HepG2 (cell line): ENCODE data around the gene SAPCD1. TPM values are rescaled to one million over a fixed set of nuclear protein-coding genes. Genes with fewer than 3 reads are reported as not detected.

Source experiments
- ATAC-seq: fragments of 200-7000 bp; cut with Tn5 transposase; 3 replicates; pipeline ENCODE4 v1.9.1; 2020; ENCODE audit warnings: mild to moderate bottlenecking, moderate library complexity
- BruUV-seq: library from RNA; stranded (reverse); fragments of 400-500 nt; replicated peaks from 2 replicates; lab custom pipeline; 2021; lab: Mats Ljungman, UMichigan
- CTCF ChIA-PET: fragments of 300-600 bp; formaldehyde crosslinking; extraction: SDS; loops from one replicate; lab custom pipeline; 2021; ENCODE audit warnings: low total read pairs, inconsistent platforms, low intra/inter-chr PET ratio; lab: Yijun Ruan, JAX
- POLR2A ChIA-PET: fragments of 350-600 bp; sonication (Branson Sonifier 250); formaldehyde crosslinking; loops from one replicate; lab custom pipeline; 2020; ENCODE audit warnings: antibody characterized with exemption, inconsistent platforms; lab: Yijun Ruan, JAX
- DNase-seq: peaks from one replicate; pipeline ENCODE4 v3.0.0-alpha.2; 2015; ENCODE audit warnings: low spot score
- FAIRE-seq: peaks from 3 replicates; lab custom pipeline; 2011; peaks lifted over from hg19 to GRCh38; lab: Jason Lieb, UNC
- H2AFZ ChIP-seq: one replicate; pipeline ENCODE4 v1.6.1; 2011; ENCODE audit warnings: low read length, inconsistent platforms
- H3K27ac ChIP-seq: fragments of 300-600 bp; 3 replicates; pipeline ENCODE4 v1.8.0; 2011; ENCODE audit warnings: mixed run types, mild to moderate bottlenecking, mixed read lengths, low read length, inconsistent platforms; ENCODE audit not compliant: insufficient read depth; ENCODE audit errors: extremely low read length
- H3K27me3 ChIP-seq, 2 experiments: fragments of 200-600 bp in 1 of 2; 2 replicates in 1 of 2; 3 replicates in 1 of 2; pipeline versions ENCODE4 v1.6.0 to v1.8.0; 2011; ENCODE audit warnings: low read length in 2 of 2, mild to moderate bottlenecking in 2 of 2, moderate library complexity in 2 of 2, inconsistent platforms in 1 of 2; ENCODE audit not compliant: insufficient read depth in 2 of 2, control insufficient read depth in 1 of 2
- H3K36me3 ChIP-seq, 2 experiments: fragments of 200-600 bp in 1 of 2; replicated peaks in 1 of 2; 2 replicates in 1 of 2; 3 replicates in 1 of 2; pipeline versions ENCODE4 v1.5.1 to v1.8.0; 2011; ENCODE audit warnings: low read length in 2 of 2, inconsistent platforms in 1 of 2; ENCODE audit not compliant: insufficient read depth in 2 of 2, control insufficient read depth in 1 of 2
- H3K4me1 ChIP-seq: 2 replicates; pipeline ENCODE4 v1.5.1; 2012; ENCODE audit warnings: low read length, inconsistent platforms; ENCODE audit not compliant: insufficient read depth
- H3K4me2 ChIP-seq: 2 replicates; pipeline ENCODE4 v1.6.0; 2011; ENCODE audit warnings: low read depth, low read length, inconsistent platforms
- H3K4me3 ChIP-seq, 3 experiments: fragments of 200-600 bp in 1 of 3; sonication (generic), shearing (Covaris generic) in 1 of 3; replicated peaks in 1 of 3; 2 replicates each; pipeline ENCODE4 v1.5.1; 2011 to 2016; ENCODE audit warnings: low read length in 3 of 3, inconsistent platforms in 2 of 3, low read depth in 2 of 3, mild to moderate bottlenecking in 2 of 3, control low read depth in 1 of 3, mixed read lengths in 1 of 3; ENCODE audit not compliant: insufficient read depth in 1 of 3
- H3K79me2 ChIP-seq: one replicate; pipeline ENCODE4 v1.6.1; 2011; ENCODE audit warnings: low read length, inconsistent platforms; ENCODE audit not compliant: insufficient read depth
- H3K9ac ChIP-seq: 2 replicates; pipeline ENCODE4 v1.6.0; 2011; ENCODE audit warnings: mild to moderate bottlenecking, low read depth, low read length, inconsistent platforms; ENCODE audit not compliant: insufficient read depth
- H3K9me3 ChIP-seq: 2 replicates; pipeline ENCODE4 v1.5.1; 2012; ENCODE audit warnings: mild to moderate bottlenecking, low read length
- H4K20me1 ChIP-seq: 2 replicates; pipeline ENCODE4 v1.6.0; 2011; ENCODE audit warnings: inconsistent platforms, mild to moderate bottlenecking, low read length, moderate library complexity; ENCODE audit not compliant: insufficient read depth
- GATAD2A ChIP-seq: IDR thresholded peaks from 2 replicates; pipeline ENCODE4 v1.6.1; 2016
- MXD4 ChIP-seq: IDR thresholded peaks from 2 replicates; pipeline ENCODE4 v1.6.1; 2016; ENCODE audit warnings: mild to moderate bottlenecking, missing biosample characterization, missing genetic modification reagents
- MZF1 ChIP-seq: sonication (generic); formaldehyde crosslinking; IDR thresholded peaks from 2 replicates; pipeline ENCODE4 v1.8.1; 2023; ENCODE audit warnings: mild to moderate bottlenecking, missing genetic modification reagents, borderline replicate concordance
- ZFP36L1 ChIP-seq: sonication (generic); formaldehyde crosslinking; IDR thresholded peaks from 2 replicates; pipeline ENCODE4 v1.8.0; 2022; ENCODE audit warnings: mild to moderate bottlenecking, missing genetic modification reagents, moderate library complexity
- ZNF260 ChIP-seq: sonication (generic); formaldehyde crosslinking; IDR thresholded peaks from 2 replicates; pipeline ENCODE4 v1.4.0; 2020; ENCODE audit warnings: missing genetic modification reagents, low read depth, mild to moderate bottlenecking, borderline replicate concordance
- ZNF292 ChIP-seq: sonication (generic); formaldehyde crosslinking; IDR thresholded peaks from 2 replicates; pipeline ENCODE4 v1.8.1; 2022; ENCODE audit warnings: mild to moderate bottlenecking, low read depth, missing genetic modification reagents, borderline replicate concordance
- ZNF878 ChIP-seq: sonication (generic); formaldehyde crosslinking; IDR thresholded peaks from 2 replicates; pipeline ENCODE4 v1.8.1; 2023; ENCODE audit warnings: mild to moderate bottlenecking, missing genetic modification reagents, moderate library complexity
- ZSCAN31 ChIP-seq: sonication (generic); formaldehyde crosslinking; IDR thresholded peaks from 2 replicates; pipeline ENCODE4 v1.5.0; 2020; ENCODE audit warnings: low read depth, mild to moderate bottlenecking, missing genetic modification reagents
- WGBS: methylation state at CpG from one replicate; pipeline ENCODE4 v1.1.6; 2017; ENCODE audit warnings: low lambda C conversion rate; 5-methylcytosine and 5-hydroxymethylcytosine counted together
- in situ Hi-C: cut with HindIII; loops from 2 replicates; pipeline ENCODE4 v1.10.0; 2017; ENCODE audit warnings: low pct_unique_long_range_greater_than_20kb; ENCODE audit not compliant: extremely low pct_ligation_motif_present
- intact Hi-C: fragments of 100-400 bp; cut with micrococcal nuclease; formaldehyde crosslinking; loops from one replicate; pipeline ENCODE4 v1.10.0; 2022; ENCODE audit not compliant: unreplicated experiment
- polyA plus RNA-seq, 8 experiments: library from polyadenylated mRNA; depleted of rRNA in 3 of 8; stranded (reverse) in 7 of 8; unstranded in 1 of 8; fragments of >200 nt; fragmentation: Illumina TruSeq in 4 of 8; extraction: Trizol in 4 of 8; gene quantifications; 2 replicates each; pipeline versions ENCODE4 v1.2.1 to v1.2.3, GENCODE V29; 2011 to 2016; ENCODE audit warnings: low read depth in 4 of 8, missing spikeins in 1 of 8, mixed read lengths in 1 of 8; ENCODE audit not compliant: insufficient read depth in 1 of 8
- total RNA-seq, 5 experiments: library from RNA; depleted of rRNA; stranded (reverse); fragments of >200 nt; fragmentation: Illumina TruSeq; extraction: Trizol; gene quantifications; 2 replicates each; pipeline ENCODE4 v1.2.3, GENCODE V29; 2016; ENCODE audit warnings: low read depth in 1 of 5
- TF ChIP-seq, protein P1 (sequence below): sonication (generic); formaldehyde crosslinking; IDR thresholded peaks from 2 replicates; pipeline ENCODE4 v1.9.0; 2022; ENCODE audit warnings: missing genetic modification reagents, mild to moderate bottlenecking, borderline replicate concordance
- TF ChIP-seq, protein P2 (sequence below): sonication (generic); formaldehyde crosslinking; IDR thresholded peaks from 2 replicates; pipeline ENCODE4 v1.5.1; 2020; ENCODE audit warnings: mild to moderate bottlenecking, missing genetic modification reagents, moderate library complexity
- TF ChIP-seq, protein P3 (sequence below): sonication (generic); formaldehyde crosslinking; IDR thresholded peaks from 2 replicates; pipeline ENCODE4 v1.4.0; 2020; ENCODE audit warnings: missing genetic modification reagents

Gene SAPCD1
- total and polyA plus RNA-seq, 2 of the 13 experiments (the other 11 are each of a cell fraction or from before 2014, with no cell fraction given), result 2.5 to 3.9 TPM

DNA sequence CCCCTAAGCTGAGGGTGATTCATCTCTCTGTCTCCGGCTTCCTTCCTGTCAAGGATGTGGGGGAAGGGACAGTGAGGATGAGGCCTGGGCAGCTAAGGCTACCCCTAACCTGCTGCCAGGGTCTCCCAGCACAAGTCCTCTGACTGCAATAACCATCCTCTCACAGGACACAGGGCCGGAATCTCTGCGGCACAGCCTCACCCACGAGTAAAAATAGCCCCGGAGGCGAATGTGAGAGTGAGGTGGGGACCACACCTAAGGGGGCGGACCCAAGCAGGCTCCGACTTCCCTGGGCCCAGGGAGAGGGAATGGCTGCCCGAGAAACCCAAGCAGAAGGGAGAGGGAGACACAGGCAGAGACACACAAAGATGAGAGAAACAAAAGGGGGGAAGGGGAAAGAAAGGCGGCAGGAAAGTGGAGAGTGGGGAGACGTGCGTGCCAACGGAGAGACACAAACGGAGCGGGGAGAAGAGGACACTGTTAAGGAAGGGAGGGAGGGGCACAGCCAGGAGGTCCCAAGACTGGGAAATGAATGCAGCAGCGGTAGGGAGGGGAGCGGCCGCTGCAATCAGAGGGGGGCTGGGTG is 27.5 kb upstream of the SAPCD1 start:
- Histone ChIP-seq H3K9ac (peak overlapping the region; percentile 98), H3K27ac (peak overlapping the region; percentile 99), H2AFZ (no peak overlapping the region), H3K79me2 (peaks cover 41% of the 10 kb centered on the region), H3K36me3 (peaks cover 18 to 42% of the 10 kb centered on the region in 2 experiments), H3K27me3 (no peaks in the 10 kb centered on the region; a peak in 1 of 5 replicates), H3K4me2 (peak overlapping the region; percentile 98), H3K4me3 (peak overlapping the region; percentile 71 to 92 (median 92)), H4K20me1 (peaks cover 33% of the 10 kb centered on the region; the same call in 1 of the 2 replicates), H3K9me3 (no peaks in the 10 kb centered on the region), H3K4me1 (peaks cover 72% of the 10 kb centered on the region)
- intact Hi-C loops (loop anchor here (5.0 kb wide), 2 partner anchors 33 to 72 kb away; partner anchors contain the start of genes ABHD16A and LSM2), in situ Hi-C loops (loop anchor here (5.0 kb wide), 1 partner anchor 32 kb away; no protein-coding TSS in a partner anchor)
- ChIA-PET CTCF (interaction anchor here (1.3 kb wide), 1 partner anchor 35 kb away, joined by 3 read pairs; no protein-coding TSS in a partner anchor), POLR2A (interaction anchor here (0.7 to 11.3 kb wide), 23 partner anchors 11 to 353 kb away, joined by 3 to 279 read pairs (median 40); partner anchors contain the start of genes ABHD16A, APOM, BAG6 and C6orf47)
- ATAC-seq, result no peak
- peak; percentile 65 for DNase-seq
- WGBS, result 1% methylated on average over 17 of the region's 18 CpGs
- FAIRE-seq, result no peak
- no TSS peak for BruUV-seq
- TF ChIP-seq, protein P1, sequence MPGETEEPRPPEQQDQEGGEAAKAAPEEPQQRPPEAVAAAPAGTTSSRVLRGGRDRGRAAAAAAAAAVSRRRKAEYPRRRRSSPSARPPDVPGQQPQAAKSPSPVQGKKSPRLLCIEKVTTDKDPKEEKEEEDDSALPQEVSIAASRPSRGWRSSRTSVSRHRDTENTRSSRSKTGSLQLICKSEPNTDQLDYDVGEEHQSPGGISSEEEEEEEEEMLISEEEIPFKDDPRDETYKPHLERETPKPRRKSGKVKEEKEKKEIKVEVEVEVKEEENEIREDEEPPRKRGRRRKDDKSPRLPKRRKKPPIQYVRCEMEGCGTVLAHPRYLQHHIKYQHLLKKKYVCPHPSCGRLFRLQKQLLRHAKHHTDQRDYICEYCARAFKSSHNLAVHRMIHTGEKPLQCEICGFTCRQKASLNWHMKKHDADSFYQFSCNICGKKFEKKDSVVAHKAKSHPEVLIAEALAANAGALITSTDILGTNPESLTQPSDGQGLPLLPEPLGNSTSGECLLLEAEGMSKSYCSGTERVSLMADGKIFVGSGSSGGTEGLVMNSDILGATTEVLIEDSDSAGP (CRISPR knock-in tag), result peak; percentile 23; the same call in 1 of the 2 replicates
- TF ChIP-seq ZNF260 (CRISPR knock-in tag) (no peak), ZNF878 (CRISPR knock-in tag) (peak; percentile 51; the same call in 1 of the 2 replicates), MXD4 (CRISPR knock-in tag) (no peak), ZSCAN31 (CRISPR knock-in tag) (0 out of 2 replicates have a peak, but pooled peaks have one; percentile 12), GATAD2A (CRISPR knock-in tag) (peak; percentile 40), ZNF292 (CRISPR knock-in tag) (0 out of 2 replicates have a peak, but pooled peaks have one; percentile 23), ZFP36L1 (peak; percentile 79; the same call in 1 of the 2 replicates), MZF1 (CRISPR knock-in tag) (no peak)
- TF ChIP-seq, protein P2, sequence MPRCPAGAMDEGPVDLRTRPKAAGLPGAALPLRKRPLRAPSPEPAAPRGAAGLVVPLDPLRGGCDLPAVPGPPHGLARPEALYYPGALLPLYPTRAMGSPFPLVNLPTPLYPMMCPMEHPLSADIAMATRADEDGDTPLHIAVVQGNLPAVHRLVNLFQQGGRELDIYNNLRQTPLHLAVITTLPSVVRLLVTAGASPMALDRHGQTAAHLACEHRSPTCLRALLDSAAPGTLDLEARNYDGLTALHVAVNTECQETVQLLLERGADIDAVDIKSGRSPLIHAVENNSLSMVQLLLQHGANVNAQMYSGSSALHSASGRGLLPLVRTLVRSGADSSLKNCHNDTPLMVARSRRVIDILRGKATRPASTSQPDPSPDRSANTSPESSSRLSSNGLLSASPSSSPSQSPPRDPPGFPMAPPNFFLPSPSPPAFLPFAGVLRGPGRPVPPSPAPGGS, result peak; percentile 36; the same call in 1 of the 2 replicates
- TF ChIP-seq, protein P3, sequence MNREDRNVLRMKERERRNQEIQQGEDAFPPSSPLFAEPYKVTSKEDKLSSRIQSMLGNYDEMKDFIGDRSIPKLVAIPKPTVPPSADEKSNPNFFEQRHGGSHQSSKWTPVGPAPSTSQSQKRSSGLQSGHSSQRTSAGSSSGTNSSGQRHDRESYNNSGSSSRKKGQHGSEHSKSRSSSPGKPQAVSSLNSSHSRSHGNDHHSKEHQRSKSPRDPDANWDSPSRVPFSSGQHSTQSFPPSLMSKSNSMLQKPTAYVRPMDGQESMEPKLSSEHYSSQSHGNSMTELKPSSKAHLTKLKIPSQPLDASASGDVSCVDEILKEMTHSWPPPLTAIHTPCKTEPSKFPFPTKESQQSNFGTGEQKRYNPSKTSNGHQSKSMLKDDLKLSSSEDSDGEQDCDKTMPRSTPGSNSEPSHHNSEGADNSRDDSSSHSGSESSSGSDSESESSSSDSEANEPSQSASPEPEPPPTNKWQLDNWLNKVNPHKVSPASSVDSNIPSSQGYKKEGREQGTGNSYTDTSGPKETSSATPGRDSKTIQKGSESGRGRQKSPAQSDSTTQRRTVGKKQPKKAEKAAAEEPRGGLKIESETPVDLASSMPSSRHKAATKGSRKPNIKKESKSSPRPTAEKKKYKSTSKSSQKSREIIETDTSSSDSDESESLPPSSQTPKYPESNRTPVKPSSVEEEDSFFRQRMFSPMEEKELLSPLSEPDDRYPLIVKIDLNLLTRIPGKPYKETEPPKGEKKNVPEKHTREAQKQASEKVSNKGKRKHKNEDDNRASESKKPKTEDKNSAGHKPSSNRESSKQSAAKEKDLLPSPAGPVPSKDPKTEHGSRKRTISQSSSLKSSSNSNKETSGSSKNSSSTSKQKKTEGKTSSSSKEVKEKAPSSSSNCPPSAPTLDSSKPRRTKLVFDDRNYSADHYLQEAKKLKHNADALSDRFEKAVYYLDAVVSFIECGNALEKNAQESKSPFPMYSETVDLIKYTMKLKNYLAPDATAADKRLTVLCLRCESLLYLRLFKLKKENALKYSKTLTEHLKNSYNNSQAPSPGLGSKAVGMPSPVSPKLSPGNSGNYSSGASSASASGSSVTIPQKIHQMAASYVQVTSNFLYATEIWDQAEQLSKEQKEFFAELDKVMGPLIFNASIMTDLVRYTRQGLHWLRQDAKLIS (CRISPR knock-in tag), result 0 out of 2 replicates have a peak, but pooled peaks have one; percentile 18
